GM12864 (cell line): ENCODE data around the gene HSPA6.
A peak's percentile ranks its signal among the peaks of the same experiment; 100 is the strongest.
"Not testable (repeated sequence)": the region's sequence is repeated elsewhere in the genome, so short reads cannot be mapped to it uniquely, and the experiment has no call there.

Source experiments
- DNase-seq: peaks from one replicate; pipeline ENCODE4 v3.0.0-alpha.2; 2011; ENCODE audit warnings: low read depth
- H3K4me3 ChIP-seq: 2 replicates; pipeline ENCODE4 v1.5.1; 2011; ENCODE audit warnings: mild to moderate bottlenecking, low read depth, low read length, control low read depth
- CTCF ChIP-seq: IDR thresholded peaks from 2 replicates; pipeline ENCODE4 v1.5.1; 2011; ENCODE audit warnings: low read depth, mild to moderate bottlenecking, moderate library complexity, low read length, control low read depth, inconsistent platforms; ENCODE audit errors: missing control alignments

HSPA6 gene

DNA sequence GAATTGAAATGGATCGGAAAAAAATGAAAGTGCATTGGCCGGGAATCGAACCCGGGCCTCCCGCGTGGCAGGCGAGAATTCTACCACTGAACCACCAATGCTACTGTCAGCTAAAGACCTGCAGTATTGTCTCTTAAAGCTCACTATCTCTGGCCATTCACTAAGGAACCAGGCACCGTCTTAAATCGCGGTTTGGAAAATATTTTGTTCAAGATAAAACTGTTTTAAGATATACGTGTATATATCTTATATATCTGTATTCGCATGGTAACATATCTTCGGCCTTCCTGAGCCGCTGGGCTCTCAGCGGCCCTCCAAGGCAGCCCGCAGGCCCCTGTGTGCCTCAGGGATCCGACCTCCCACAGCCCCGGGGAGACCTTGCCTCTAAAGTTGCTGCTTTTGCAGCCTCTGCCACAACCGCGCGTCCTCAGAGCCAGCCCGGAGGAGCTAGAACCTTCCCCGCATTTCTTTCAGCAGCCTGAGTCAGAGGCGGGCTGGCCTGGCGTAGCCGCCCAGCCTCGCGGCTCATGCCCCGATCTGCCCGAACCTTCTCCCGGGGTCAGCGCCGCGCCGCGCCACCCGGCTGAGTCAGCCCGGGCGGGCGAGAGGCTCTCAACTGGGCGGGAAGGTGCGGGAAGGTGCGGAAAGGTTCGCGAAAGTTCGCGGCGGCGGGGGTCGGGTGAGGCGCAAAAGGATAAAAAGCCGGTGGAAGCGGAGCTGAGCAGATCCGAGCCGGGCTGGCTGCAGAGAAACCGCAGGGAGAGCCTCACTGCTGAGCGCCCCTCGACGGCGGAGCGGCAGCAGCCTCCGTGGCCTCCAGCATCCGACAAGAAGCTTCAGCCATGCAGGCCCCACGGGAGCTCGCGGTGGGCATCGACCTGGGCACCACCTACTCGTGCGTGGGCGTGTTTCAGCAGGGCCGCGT, at the start of gene HSPA6:
Gene HSPA6, plus strand, starts transcription at position 724 of the 925 bp plus-strand sequence. Its CDS starts 119 bp downstream, at position 843.
- DNase-seq: peak; percentile 43
- H3K4me3 ChIP-seq: peak within 1 kb of the TSS; percentile 83

DNA sequence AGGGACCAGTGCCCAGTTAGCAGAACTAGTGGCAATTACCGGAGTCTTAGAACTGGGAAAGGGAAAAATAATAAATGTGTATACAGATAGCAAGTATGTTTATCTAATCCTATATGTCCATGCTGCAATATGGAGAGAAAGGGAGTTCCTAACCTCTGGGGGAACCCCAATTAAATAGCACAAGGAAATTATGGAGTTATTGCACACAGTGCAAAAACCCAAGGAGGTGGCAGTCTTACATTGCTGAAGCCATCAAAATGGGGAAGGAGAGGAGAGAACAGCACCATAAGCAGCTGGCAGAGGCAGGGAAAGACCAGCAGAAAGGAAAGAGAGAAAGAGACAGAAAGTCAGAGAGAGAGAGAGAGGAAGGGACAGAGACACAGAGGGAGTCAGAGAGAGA, 46.6 kb upstream of the HSPA6 start:
- not testable (repeated sequence) for H3K4me3 ChIP-seq, DNase-seq

DNA sequence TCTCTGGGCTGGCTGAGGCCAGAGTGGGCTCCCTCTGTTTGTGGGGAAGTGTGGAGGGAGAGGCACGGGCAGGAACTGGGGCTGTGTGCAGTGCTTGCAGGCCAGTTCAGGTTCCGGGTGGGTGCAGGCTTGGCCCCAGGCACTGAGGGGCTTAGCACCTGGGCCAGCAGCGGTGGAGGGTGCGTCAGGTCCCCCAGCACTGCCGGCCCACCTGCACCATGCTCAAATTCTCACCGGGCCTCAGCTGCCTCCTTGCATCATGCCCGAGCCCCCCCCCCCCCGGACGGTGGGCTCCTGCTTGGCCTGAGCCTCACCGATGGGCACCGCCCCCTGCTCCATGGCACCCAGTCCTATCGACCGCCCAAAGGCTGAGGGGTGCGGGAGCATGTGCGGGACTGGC, 45.4 kb upstream of the HSPA6 start:
- TF ChIP-seq CTCF: no peak
- no peak overlapping the region for H3K4me3 ChIP-seq
- DNase-seq: no peak

- H3K4me3 ChIP-seq: no peak overlapping the region
- no peak for DNase-seq
- TF ChIP-seq CTCF: no peak
These were observed 43.8 kb upstream of the HSPA6 start for GRCh38 chr1:161480381-161481035.

GRCh38 chr1:161481624-161482392, 42.5 kb upstream of the HSPA6 start:
- no peak for DNase-seq
- H3K4me3 ChIP-seq: no peak overlapping the region
- no peak for TF ChIP-seq CTCF

GRCh38 chr1:161482610-161483009, 41.7 kb upstream of the HSPA6 start:
- TF ChIP-seq CTCF: no peak

GRCh38 chr1:161483361-161483760, 41.0 kb upstream of the HSPA6 start:
- no peak overlapping the region for H3K4me3 ChIP-seq
- no peak for TF ChIP-seq CTCF
- no peak for DNase-seq

More at GRCh38 chr1:161482610-161483009, 41.7 kb upstream of the HSPA6 start:
- DNase-seq: no peak
- H3K4me3 ChIP-seq: no peak overlapping the region
